IMR-90 (cell line): ENCODE measurements around the gene CLTRN.

Source experiments
- POLR2A ChIP-seq: IDR thresholded peaks from 2 replicates; pipeline ENCODE4 v1.6.1; 2012; ENCODE audit warnings: mild to moderate bottlenecking, low read depth, low read length
- RCOR1 ChIP-seq: IDR thresholded peaks from 2 replicates; pipeline ENCODE4 v1.6.1; 2012; ENCODE audit warnings: mild to moderate bottlenecking, low read length, improper control_type of control experiment; ENCODE audit not compliant: insufficient replicate concordance
- TF ChIP-seq, protein P1 (sequence below): conservative IDR thresholded peaks from 2 replicates; pipeline ENCODE4 v1.5.1; 2012; ENCODE audit warnings: mild to moderate bottlenecking, low read depth, low read length, improper control_type of control experiment

DNA sequence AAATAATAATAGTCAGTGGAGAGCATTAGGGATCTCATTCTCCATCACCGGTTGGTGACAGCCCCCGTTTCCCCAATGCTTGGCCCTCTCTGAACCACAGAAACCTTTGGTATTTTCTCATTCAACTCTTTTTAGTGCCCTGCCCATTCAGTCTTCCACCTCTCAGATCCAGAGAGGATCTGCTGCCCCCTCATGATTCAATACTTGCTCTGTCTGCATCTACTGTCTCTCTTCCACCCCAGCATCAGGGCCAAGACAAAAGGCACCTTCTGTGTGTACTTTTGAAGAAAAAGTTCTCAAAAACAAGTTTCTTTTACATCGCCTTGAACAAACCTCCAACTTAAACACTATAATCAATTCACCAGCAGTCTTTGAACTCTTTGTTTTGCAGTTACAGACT is 19.3 kb downstream of the CLTRN start:
- TF ChIP-seq, protein P1, sequence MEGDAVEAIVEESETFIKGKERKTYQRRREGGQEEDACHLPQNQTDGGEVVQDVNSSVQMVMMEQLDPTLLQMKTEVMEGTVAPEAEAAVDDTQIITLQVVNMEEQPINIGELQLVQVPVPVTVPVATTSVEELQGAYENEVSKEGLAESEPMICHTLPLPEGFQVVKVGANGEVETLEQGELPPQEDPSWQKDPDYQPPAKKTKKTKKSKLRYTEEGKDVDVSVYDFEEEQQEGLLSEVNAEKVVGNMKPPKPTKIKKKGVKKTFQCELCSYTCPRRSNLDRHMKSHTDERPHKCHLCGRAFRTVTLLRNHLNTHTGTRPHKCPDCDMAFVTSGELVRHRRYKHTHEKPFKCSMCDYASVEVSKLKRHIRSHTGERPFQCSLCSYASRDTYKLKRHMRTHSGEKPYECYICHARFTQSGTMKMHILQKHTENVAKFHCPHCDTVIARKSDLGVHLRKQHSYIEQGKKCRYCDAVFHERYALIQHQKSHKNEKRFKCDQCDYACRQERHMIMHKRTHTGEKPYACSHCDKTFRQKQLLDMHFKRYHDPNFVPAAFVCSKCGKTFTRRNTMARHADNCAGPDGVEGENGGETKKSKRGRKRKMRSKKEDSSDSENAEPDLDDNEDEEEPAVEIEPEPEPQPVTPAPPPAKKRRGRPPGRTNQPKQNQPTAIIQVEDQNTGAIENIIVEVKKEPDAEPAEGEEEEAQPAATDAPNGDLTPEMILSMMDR, result no peak
- TF ChIP-seq RCOR1 (no peak), POLR2A (no peak)
